Measurements from ENCODE around the gene CLHC1.
"Not testable (repeated sequence)": the region's sequence is repeated elsewhere in the genome, so short reads cannot be mapped to it uniquely, and the experiment has no call there.

Gene CLHC1

DNA sequence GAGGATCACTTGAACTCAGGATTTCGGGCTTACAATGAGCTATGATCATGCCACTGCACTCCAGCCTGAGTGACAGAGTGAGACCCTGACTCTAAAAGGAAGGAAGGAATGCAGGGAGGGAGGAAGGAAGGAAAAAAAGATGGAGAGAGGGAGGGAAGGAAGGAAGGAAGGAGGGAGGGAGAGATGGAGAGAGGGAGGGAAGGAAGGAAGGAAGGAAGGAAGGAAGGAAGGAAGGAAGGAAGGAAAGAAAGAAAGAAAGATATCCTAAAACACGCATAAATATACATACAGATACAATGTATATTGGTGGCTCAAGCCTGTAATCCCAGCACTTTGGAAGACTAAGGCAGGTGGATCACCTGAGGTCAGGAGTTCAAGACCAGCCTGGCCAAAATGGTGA lies 42.3 kb upstream of the CLHC1 start:
- not testable (repeated sequence) for H3K9ac ChIP-seq (ENCODE audit: low read length); H4K8ac ChIP-seq (ENCODE audit: low read depth, low read length); H3K4me2 ChIP-seq (ENCODE audit: low read length); H3K79me2 ChIP-seq (ENCODE audit: control insufficient read depth, insufficient read depth, low read length); H2BK15ac ChIP-seq (replicated peaks; ENCODE audit: low read depth); H2BK5ac ChIP-seq (ENCODE audit: low read length); H3K4me1 ChIP-seq (ENCODE audit: control insufficient read depth, low read depth, low read length); H3K4me3 ChIP-seq (ENCODE audit: low read length); H3K79me1 ChIP-seq (ENCODE audit: low read length); H3K4ac ChIP-seq (ENCODE audit: low read depth, low read length); DNase-seq; H3K27ac ChIP-seq (ENCODE audit: low read depth, low read length); H3K23ac ChIP-seq (ENCODE audit: low read length); H3K56ac ChIP-seq (ENCODE audit: low read length); H3K27me3 ChIP-seq (ENCODE audit: insufficient read depth, low read length, poor library complexity); H2AK5ac ChIP-seq (ENCODE audit: low read length); H3K18ac ChIP-seq (ENCODE audit: low read length); H4K5ac ChIP-seq (ENCODE audit: low read length); H2BK120ac ChIP-seq (ENCODE audit: low read depth, low read length); H3K36me3 ChIP-seq (ENCODE audit: control insufficient read depth, insufficient read depth, low read length)
- no CpG with 5 or more reads among the region's 2 CpGs for WGBS (ENCODE audit: extremely low coverage, insufficient coverage, low lambda C conversion rate)

DNA sequence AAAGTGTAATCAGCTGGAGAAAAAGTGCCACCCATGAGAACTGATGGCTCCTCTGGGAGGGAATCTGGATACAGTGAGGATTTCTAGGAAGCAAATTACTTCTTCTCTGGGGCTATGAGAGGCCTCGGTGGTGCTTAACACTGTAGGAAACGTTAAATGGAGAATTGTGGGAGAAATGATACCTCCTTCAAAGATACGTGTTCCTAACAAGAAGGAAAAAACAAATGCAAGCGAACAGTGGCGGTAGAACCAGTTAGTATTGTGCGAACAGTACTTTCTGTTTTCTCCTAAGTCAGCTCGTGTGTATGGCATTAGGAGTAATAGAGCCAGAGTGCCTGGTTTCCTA lies 37.5 kb upstream of the CLHC1 start:
- no peak overlapping the region for H3K27ac ChIP-seq (ENCODE audit: low read depth, low read length)
- WGBS (ENCODE audit: extremely low coverage, insufficient coverage, low lambda C conversion rate), result no CpG with 5 or more reads among the region's 7 CpGs

DNA sequence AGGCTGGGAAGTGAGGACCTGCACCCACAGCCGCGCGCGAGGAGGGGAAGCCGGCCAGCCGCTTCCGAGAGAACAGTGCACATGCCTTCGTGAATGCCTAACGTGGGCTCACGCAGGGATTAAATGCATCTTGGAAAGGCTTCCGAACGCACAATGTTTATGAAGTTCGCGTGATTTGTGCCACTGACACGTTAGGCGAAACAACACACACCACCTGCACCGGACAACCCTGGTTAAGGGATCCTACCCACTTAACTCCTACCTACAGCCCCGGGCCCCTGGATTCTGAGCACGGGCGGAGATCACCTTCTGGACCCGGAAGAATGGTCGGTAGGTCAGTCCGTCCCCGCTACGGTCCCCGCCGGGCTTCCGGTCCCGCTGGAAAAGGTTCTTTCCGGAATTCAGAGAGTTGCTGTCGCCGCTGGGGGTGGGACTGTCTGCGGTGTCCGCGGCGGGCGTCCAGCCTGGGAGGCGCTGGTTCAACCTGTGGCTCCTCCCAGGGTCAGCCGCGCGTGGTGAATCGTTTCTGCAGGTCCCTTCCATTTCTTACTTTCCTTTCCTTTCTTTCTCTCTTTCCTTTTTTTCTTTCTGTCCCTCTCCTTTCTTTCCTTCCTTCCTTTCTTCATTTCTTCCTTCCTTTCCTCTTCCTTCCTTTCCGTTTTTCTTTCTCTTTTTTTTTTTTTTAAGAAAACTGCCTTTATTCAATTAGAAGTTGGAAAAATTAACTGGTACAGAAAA lies 37.0 kb upstream of the CLHC1 start, which contains the start of gene MTIF2:
MTIF2 (minus strand) TSS at position 325 of the 738 bp plus-strand sequence. CDS start 5,373 bp downstream, outside the sequence.
- Histone ChIP-seq H2BK120ac (ENCODE audit: low read depth, low read length) (no peak within 1 kb of the TSS), H2BK15ac (replicated peaks; ENCODE audit: low read depth) (no peak within 1 kb of the TSS), H3K23ac (ENCODE audit: low read length) (peak within 1 kb of the TSS; percentile 94), H3K4me1 (ENCODE audit: control insufficient read depth, low read depth, low read length) (peaks cover 3% of the 10 kb centered on the region), H3K9ac (ENCODE audit: low read length) (peak within 1 kb of the TSS; percentile 99), H4K8ac (ENCODE audit: low read depth, low read length) (peak within 1 kb of the TSS; percentile 96), H2BK5ac (ENCODE audit: low read length) (no peak within 1 kb of the TSS), H3K18ac (ENCODE audit: low read length) (no peak within 1 kb of the TSS), H3K4me3 (ENCODE audit: low read length) (peak within 1 kb of the TSS; percentile 100), H3K27me3 (ENCODE audit: insufficient read depth, low read length, poor library complexity) (no peaks in the 10 kb centered on the region), H3K36me3 (ENCODE audit: control insufficient read depth, insufficient read depth, low read length) (no peaks in the 10 kb centered on the region), H3K27ac (ENCODE audit: low read depth, low read length) (peak within 1 kb of the TSS; percentile 83), H3K4me2 (ENCODE audit: low read length) (peak within 1 kb of the TSS; percentile 98), H3K4ac (ENCODE audit: low read depth, low read length) (peak within 1 kb of the TSS; percentile 17), H2AK5ac (ENCODE audit: low read length) (no peak within 1 kb of the TSS), H4K5ac (ENCODE audit: low read length) (peak within 1 kb of the TSS; percentile 100), H3K79me1 (ENCODE audit: low read length) (peaks cover 7% of the 10 kb centered on the region), H3K56ac (ENCODE audit: low read length) (peak within 1 kb of the TSS; percentile 100), H3K79me2 (ENCODE audit: control insufficient read depth, insufficient read depth, low read length) (peaks cover 5% of the 10 kb centered on the region)
- no CpG with 5 or more reads among the region's 43 CpGs for WGBS (ENCODE audit: extremely low coverage, insufficient coverage, low lambda C conversion rate)
- peak; percentile 98 for DNase-seq

More for the DNA sequence above, 37.5 kb upstream of the CLHC1 start:
- H3K4ac ChIP-seq (ENCODE audit: low read depth, low read length), result no peak overlapping the region
- H3K4me1 ChIP-seq (ENCODE audit: control insufficient read depth, low read depth, low read length), result peaks cover 3% of the 10 kb centered on the region
- no peaks in the 10 kb centered on the region for H3K36me3 ChIP-seq (ENCODE audit: control insufficient read depth, insufficient read depth, low read length)
- peaks cover 7% of the 10 kb centered on the region for H3K79me1 ChIP-seq (ENCODE audit: low read length)
- peak overlapping the region; percentile 82 for H3K56ac ChIP-seq (ENCODE audit: low read length)
- H3K9ac ChIP-seq (ENCODE audit: low read length), result peak overlapping the region; percentile 46
- no peak for DNase-seq
- H3K4me3 ChIP-seq (ENCODE audit: low read length), result no peak overlapping the region
- H3K23ac ChIP-seq (ENCODE audit: low read length), result no peak overlapping the region
- H2BK15ac ChIP-seq (replicated peaks; ENCODE audit: low read depth), result no peak overlapping the region
- H2BK5ac ChIP-seq (ENCODE audit: low read length), result no peak overlapping the region
- peak overlapping the region; percentile 100 for H4K5ac ChIP-seq (ENCODE audit: low read length)
- peak overlapping the region; percentile 4 for H3K4me2 ChIP-seq (ENCODE audit: low read length)
- no peak overlapping the region for H2AK5ac ChIP-seq (ENCODE audit: low read length)
- H3K27me3 ChIP-seq (ENCODE audit: insufficient read depth, low read length, poor library complexity), result no peaks in the 10 kb centered on the region
- H3K18ac ChIP-seq (ENCODE audit: low read length), result no peak overlapping the region
- H2BK120ac ChIP-seq (ENCODE audit: low read depth, low read length), result no peak overlapping the region
- no peak overlapping the region for H4K8ac ChIP-seq (ENCODE audit: low read depth, low read length)
- peaks cover 5% of the 10 kb centered on the region for H3K79me2 ChIP-seq (ENCODE audit: control insufficient read depth, insufficient read depth, low read length)

DNA sequence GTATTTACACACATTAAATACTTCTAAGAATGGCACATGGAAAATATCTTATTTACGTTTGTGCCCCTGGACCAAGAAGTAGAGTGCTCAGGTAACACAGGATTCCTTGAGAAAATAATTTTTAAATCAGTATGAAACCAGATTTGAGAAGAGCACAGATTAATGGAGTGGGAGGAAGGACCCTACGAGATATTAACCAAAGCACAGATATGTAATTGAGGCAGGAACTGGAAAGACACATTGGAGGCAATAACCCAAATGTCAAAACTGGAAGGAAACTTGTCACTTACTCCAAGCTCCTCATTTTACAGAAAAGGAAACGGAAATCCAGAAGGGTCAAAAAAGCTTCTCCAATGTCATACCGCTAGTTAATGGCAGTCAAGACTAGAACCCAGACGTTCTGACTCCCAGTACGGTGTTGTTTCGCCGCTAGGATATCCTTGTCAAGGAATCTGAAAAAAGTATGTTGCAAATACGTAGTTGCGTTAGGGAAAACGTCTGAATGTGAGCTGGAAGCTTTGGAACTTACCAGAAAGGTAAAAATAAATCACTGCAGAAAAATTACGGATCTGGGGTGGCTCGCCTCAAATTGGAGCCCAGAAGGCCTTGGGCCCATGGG lies 36.3 kb upstream of the CLHC1 start:
- Histone ChIP-seq H3K9ac (ENCODE audit: low read length) (peak overlapping the region; percentile 99), H4K8ac (ENCODE audit: low read depth, low read length) (peak overlapping the region; percentile 96), H3K79me1 (ENCODE audit: low read length) (peaks cover 7% of the 10 kb centered on the region), H2BK5ac (ENCODE audit: low read length) (no peak overlapping the region), H3K79me2 (ENCODE audit: control insufficient read depth, insufficient read depth, low read length) (peaks cover 5% of the 10 kb centered on the region), H3K36me3 (ENCODE audit: control insufficient read depth, insufficient read depth, low read length) (no peaks in the 10 kb centered on the region), H3K4me2 (ENCODE audit: low read length) (peak overlapping the region; percentile 98), H3K56ac (ENCODE audit: low read length) (peak overlapping the region; percentile 100), H2BK120ac (ENCODE audit: low read depth, low read length) (no peak overlapping the region), H3K18ac (ENCODE audit: low read length) (no peak overlapping the region), H3K27ac (ENCODE audit: low read depth, low read length) (peak overlapping the region; percentile 83), H2BK15ac (replicated peaks; ENCODE audit: low read depth) (no peak overlapping the region), H3K23ac (ENCODE audit: low read length) (no peak overlapping the region), H2AK5ac (ENCODE audit: low read length) (no peak overlapping the region), H3K27me3 (ENCODE audit: insufficient read depth, low read length, poor library complexity) (no peaks in the 10 kb centered on the region), H3K4ac (ENCODE audit: low read depth, low read length) (peak overlapping the region; percentile 17), H3K4me1 (ENCODE audit: control insufficient read depth, low read depth, low read length) (peaks cover 3% of the 10 kb centered on the region), H3K4me3 (ENCODE audit: low read length) (peak overlapping the region; percentile 100), H4K5ac (ENCODE audit: low read length) (peak overlapping the region; percentile 97)
- WGBS (ENCODE audit: extremely low coverage, insufficient coverage, low lambda C conversion rate), result no CpG with 5 or more reads among the region's 13 CpGs
- no peak for DNase-seq

DNA sequence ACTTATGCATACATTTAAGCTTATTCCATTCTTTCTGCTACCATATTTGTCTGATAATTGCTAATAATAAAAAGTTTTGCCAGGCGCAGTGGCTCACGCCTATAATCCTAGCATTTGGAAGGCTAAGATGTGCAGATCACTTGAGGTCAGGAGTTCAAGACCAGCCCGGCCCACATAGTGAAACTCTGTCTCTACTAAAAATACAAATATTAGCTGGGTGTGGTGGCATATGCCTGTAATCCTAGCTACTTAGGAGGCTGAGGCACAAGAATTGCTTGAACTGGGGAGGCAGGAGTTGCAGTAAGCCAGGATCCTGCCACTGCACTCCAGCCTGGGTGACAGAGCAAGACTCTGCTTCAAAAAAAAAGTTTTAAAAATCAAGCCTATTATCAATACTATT lies 27.5 kb upstream of the CLHC1 start:
- H3K36me3 ChIP-seq (ENCODE audit: control insufficient read depth, insufficient read depth, low read length); H3K56ac ChIP-seq (ENCODE audit: low read length); DNase-seq; H4K5ac ChIP-seq (ENCODE audit: low read length); H3K27ac ChIP-seq (ENCODE audit: low read depth, low read length); H3K18ac ChIP-seq (ENCODE audit: low read length); H2BK5ac ChIP-seq (ENCODE audit: low read length); H3K4me3 ChIP-seq (ENCODE audit: low read length); H3K4me2 ChIP-seq (ENCODE audit: low read length); H3K79me2 ChIP-seq (ENCODE audit: control insufficient read depth, insufficient read depth, low read length); H3K79me1 ChIP-seq (ENCODE audit: low read length); H3K27me3 ChIP-seq (ENCODE audit: insufficient read depth, low read length, poor library complexity); H2AK5ac ChIP-seq (ENCODE audit: low read length); H3K23ac ChIP-seq (ENCODE audit: low read length); H3K4ac ChIP-seq (ENCODE audit: low read depth, low read length); H4K8ac ChIP-seq (ENCODE audit: low read depth, low read length); H2BK15ac ChIP-seq (replicated peaks; ENCODE audit: low read depth); H2BK120ac ChIP-seq (ENCODE audit: low read depth, low read length); H3K4me1 ChIP-seq (ENCODE audit: control insufficient read depth, low read depth, low read length); H3K9ac ChIP-seq (ENCODE audit: low read length): not testable (repeated sequence)
- WGBS (ENCODE audit: extremely low coverage, insufficient coverage, low lambda C conversion rate), result no CpG with 5 or more reads among the region's 3 CpGs

Measured in mesendoderm (in vitro differentiated cells).